Right lobe of liver (tissue), 4 donors: ENCODE data around the gene ITSN1.

Experiments used
- CTCF ChIP-seq, 4 donors: fragments of 200-600 bp in 3 of 4; fragments of 450-650 bp in 1 of 4; IDR thresholded peaks; one replicate each; pipeline versions ENCODE4 v1.5.1 to v1.8.0; 2016 to 2022; ENCODE audit warnings: antibody characterized with exemption in 4 of 4, mild to moderate bottlenecking in 2 of 4
- POLR2A ChIP-seq: fragments of 450-650 bp; IDR thresholded peaks from one replicate; pipeline ENCODE4 v1.6.1; 2017; ENCODE audit warnings: antibody characterized with exemption, mild to moderate bottlenecking
- donor health status: DM: no; HTN: no; CAD: no.
- donor health status: DM: no; HTN: no; CAD: no.
- donor health status: DM: no; HTN: yes; CAD: no.

- TF ChIP-seq CTCF (IDR thresholded peaks at IDR 0.05): no peak
- TF ChIP-seq POLR2A: no peak
Observed at GRCh38 chr21:33797565-33797964, 155.3 kb downstream of the ITSN1 start.
